K562 (cell line): Measurements from ENCODE around the gene ZRANB3. TPM values are rescaled to one million over a fixed set of nuclear protein-coding genes. Genes with fewer than 3 reads are reported as not detected.
A peak's percentile ranks its signal among the peaks of the same experiment; 100 is the strongest.

Experiments used
- ATAC-seq: fragments of 200-7000 bp; cut with Tn5 transposase; 3 replicates; pipeline ENCODE4 v1.9.1; 2020; ENCODE audit warnings: moderate library complexity
- BruUV-seq: library from RNA; stranded (reverse); fragments of 400-500 nt; replicated peaks from 2 replicates; lab custom pipeline; 2021; lab: Mats Ljungman, UMichigan
- CTCF ChIA-PET: fragments of 300-600 bp; formaldehyde crosslinking; extraction: SDS; loops from one replicate; lab custom pipeline; 2021; ENCODE audit warnings: low intra/inter-chr PET ratio; lab: Yijun Ruan, JAX
- POLR2A ChIA-PET: fragments of 300-600, 350-650 bp; sonication (Branson Sonifier 250); formaldehyde crosslinking; extraction: SDS; loops from one replicate; lab custom pipeline; 2021; ENCODE audit warnings: antibody characterized with exemption, inconsistent platforms; lab: Yijun Ruan, JAX
- DNase-seq, 4 experiments: peaks; one replicate each; pipeline versions ENCODE4 v3.0.0 to v3.0.0-alpha.2; 2011 to 2018; ENCODE audit warnings: low spot score in 3 of 4, mixed read lengths in 3 of 4; ENCODE audit errors: extremely low read depth in 1 of 4
- FAIRE-seq: peaks from 2 replicates; lab custom pipeline; 2011; peaks lifted over from hg19 to GRCh38; lab: Jason Lieb, UNC
- H2AFZ ChIP-seq: 2 replicates; pipeline ENCODE4 v1.6.0; 2011; ENCODE audit warnings: low read depth, low read length, control low read depth, inconsistent platforms
- H3K27ac ChIP-seq: fragments of 200-600 bp; 3 replicates; pipeline ENCODE4 v1.8.0; 2011; ENCODE audit warnings: low read depth, mild to moderate bottlenecking, control low read depth, inconsistent platforms, low read length, moderate library complexity, mixed read lengths; ENCODE audit errors: extremely low read depth
- H3K27me3 ChIP-seq, 2 experiments: fragments of 300-600 bp in 1 of 2; 2 replicates in 1 of 2; 3 replicates in 1 of 2; pipeline versions ENCODE4 v1.6.0 to v1.8.0; 2011; ENCODE audit warnings: inconsistent platforms in 2 of 2, low read length in 2 of 2, mild to moderate bottlenecking in 1 of 2, mixed read lengths in 1 of 2, moderate library complexity in 1 of 2; ENCODE audit not compliant: control insufficient read depth in 2 of 2, insufficient read depth in 2 of 2
- H3K36me3 ChIP-seq: fragments of 300-600 bp; 3 replicates; pipeline ENCODE4 v1.8.0; 2011; ENCODE audit warnings: mild to moderate bottlenecking, low read length, inconsistent platforms; ENCODE audit not compliant: control insufficient read depth, insufficient read depth
- H3K4me1 ChIP-seq, 2 experiments: fragments of 200-600 bp in 1 of 2; replicated peaks in 1 of 2; 2 replicates in 1 of 2; 3 replicates in 1 of 2; pipeline versions ENCODE4 v1.5.1 to v1.8.0; 2011; ENCODE audit warnings: inconsistent platforms in 2 of 2, low read length in 2 of 2, mild to moderate bottlenecking in 1 of 2, mixed read lengths in 1 of 2, moderate library complexity in 1 of 2; ENCODE audit not compliant: control insufficient read depth in 2 of 2, insufficient read depth in 2 of 2
- H3K4me2 ChIP-seq: 2 replicates; pipeline ENCODE4 v1.6.1; 2011; ENCODE audit warnings: low read length, control low read depth, inconsistent platforms, mixed read lengths; ENCODE audit not compliant: insufficient read depth
- H3K4me3 ChIP-seq: fragments of 200-600 bp; sonication (generic), shearing (Covaris generic); 2 replicates; pipeline ENCODE4 v1.5.1; 2016; ENCODE audit warnings: control low read depth, inconsistent platforms
- H3K79me2 ChIP-seq: fragments of 200-600 bp; 3 replicates; pipeline ENCODE4 v1.8.0; 2011; ENCODE audit warnings: low read length, inconsistent platforms; ENCODE audit not compliant: control insufficient read depth, insufficient read depth
- H3K9ac ChIP-seq, 2 experiments: 2 replicates each; pipeline versions ENCODE4 v1.6.0 to v1.6.1; 2011; ENCODE audit warnings: low read depth in 2 of 2, low read length in 2 of 2, control low read depth in 1 of 2, inconsistent platforms in 1 of 2, mild to moderate bottlenecking in 1 of 2, mixed read lengths in 1 of 2; ENCODE audit not compliant: insufficient read depth in 1 of 2
- H3K9me1 ChIP-seq: one replicate; pipeline ENCODE4 v1.6.0; 2011; ENCODE audit warnings: inconsistent platforms, mild to moderate bottlenecking, low read length, moderate library complexity; ENCODE audit not compliant: control insufficient read depth, insufficient read depth
- H3K9me3 ChIP-seq: replicated peaks from 2 replicates; pipeline ENCODE4 v1.5.1; 2011; ENCODE audit warnings: low read depth, low read length, inconsistent platforms; ENCODE audit not compliant: control insufficient read depth, insufficient read depth
- H4K20me1 ChIP-seq: replicated peaks from 2 replicates; pipeline ENCODE4 v1.6.1; 2011; ENCODE audit warnings: low read length, inconsistent platforms, mixed read lengths; ENCODE audit not compliant: control insufficient read depth, insufficient read depth
- ELF2 ChIP-seq: fragments of 250-450 bp; sonication (Bioruptor Pico); IDR thresholded peaks from 2 replicates; pipeline ENCODE4 v1.5.0; 2021; ENCODE audit warnings: mild to moderate bottlenecking
- HLTF ChIP-seq: fragments of 450-650 bp; IDR thresholded peaks from 2 replicates; pipeline ENCODE4 v1.6.1; 2016
- POLR2AphosphoS5 ChIP-seq: IDR thresholded peaks from 2 replicates; pipeline ENCODE4 v1.6.1; 2011; ENCODE audit warnings: mild to moderate bottlenecking, low read depth, low read length, moderate library complexity; ENCODE audit not compliant: control insufficient read depth, insufficient read depth
- POLR2G ChIP-seq: fragments of 200-400 bp; formaldehyde crosslinking; IDR thresholded peaks from 2 replicates; pipeline ENCODE4 v1.6.1; 2017; ENCODE audit warnings: low read depth, mild to moderate bottlenecking, antibody characterized with exemption, low read length, moderate library complexity
- RBM22 ChIP-seq: fragments of 200-400 bp; formaldehyde crosslinking; IDR thresholded peaks from 2 replicates; pipeline ENCODE4 v1.6.1; 2018; ENCODE audit warnings: low read length, low read depth; ENCODE audit not compliant: poor library complexity, severe bottlenecking
- RBM25 ChIP-seq: fragments of 200-400 bp; formaldehyde crosslinking; IDR thresholded peaks from 2 replicates; pipeline ENCODE4 v1.6.1; 2018; ENCODE audit warnings: low read length, low read depth, moderate library complexity; ENCODE audit not compliant: severe bottlenecking
- WGBS: fragments of 100-300 bp; shearing (Covaris generic); methylation state at CpG from one replicate; pipeline ENCODE4 v1.1.6; 2016; ENCODE audit warnings: low coverage, mixed read lengths; ENCODE audit not compliant: insufficient coverage; ENCODE audit errors: missing lambda C conversion rate; 5-methylcytosine and 5-hydroxymethylcytosine counted together
- in situ Hi-C: fragments of 300-500 bp; cut with MboI; formaldehyde crosslinking; loops from 4 replicates; pipeline ENCODE4 v1.15.0; 2018; ENCODE audit warnings: inconsistent platforms, mixed read lengths
- intact Hi-C: fragments of 100-400 bp; cut with micrococcal nuclease; formaldehyde crosslinking; loops from 2 replicates; pipeline ENCODE4 v1.14.2; 2022
- polyA plus RNA-seq, 8 experiments: library from polyadenylated mRNA; depleted of rRNA in 4 of 8; stranded (reverse) in 5 of 8; unstranded in 3 of 8; fragments of >200 nt; fragmentation: Nextera tagmentation in 2 of 8; fragmentation: Illumina TruSeq in 1 of 8; extraction: Ambion mirVana in 2 of 8; extraction: Trizol in 1 of 8; gene quantifications; 2 replicates each; pipeline versions ENCODE4 v1.2.1 to v1.2.3, GENCODE V29; 2011 to 2014; ENCODE audit warnings: inconsistent platforms in 1 of 8, missing spikeins in 1 of 8
- total RNA-seq, 7 experiments: library from RNA; depleted of rRNA in 6 of 7; stranded (reverse); fragments of >200 nt in 6 of 7; fragmentation: Illumina TruSeq in 2 of 7; extraction: Trizol in 2 of 7; gene quantifications; 2 replicates each; pipeline versions ENCODE4 v1.2.1 to v1.2.3, GENCODE V29; 2011 to 2021; ENCODE audit warnings: low replicate concordance in 1 of 7

Gene ZRANB3
- total and polyA plus RNA-seq, 9 of the 15 experiments (the other 6 are each of a cell fraction or from before 2014, with no cell fraction given), result 8.6 to 21.3 (median 14.7) TPM

GRCh38 chr2:135174810-135175093 lies 356.3 kb downstream of the ZRANB3 start:
- ATAC-seq (no peak), DNase-seq (no peak)
- POLR2A ChIA-PET, result interaction anchor here (1.4 to 2.1 kb wide), 2 partner anchors 8 to 11 kb away, joined by 7 to 8 read pairs; no protein-coding TSS in a partner anchor

GRCh38 chr2:135174049-135174809 lies 356.8 kb downstream of the ZRANB3 start:
- Histone ChIP-seq H3K4me2 (no peak overlapping the region), H3K27me3 (no peaks in the 10 kb centered on the region), H3K4me1 (no peaks in the 10 kb centered on the region), H3K9me1 (peaks cover 2% of the 10 kb centered on the region), H3K79me2 (no peaks in the 10 kb centered on the region), H3K27ac (no peak overlapping the region), H3K4me3 (no peak overlapping the region), H4K20me1 (no peaks in the 10 kb centered on the region), H3K36me3 (peaks cover 24% of the 10 kb centered on the region), H3K9ac (peak overlapping the region in 1 of 2 experiments; percentile 35; a peak in 1 of 4 replicates), H2AFZ (no peak overlapping the region), H3K9me3 (no peaks in the 10 kb centered on the region; the same call in 1 of the 2 replicates)
- BruUV-seq, result no TSS peak
- POLR2A ChIA-PET, result interaction anchor here (0.7 to 2.1 kb wide), 3 partner anchors 9 to 535 kb away, joined by 3 to 8 read pairs (median 7); no protein-coding TSS in a partner anchor
- peak; percentile 14; the same call in 2 of the 3 replicates for ATAC-seq
- WGBS, result 81% methylated on average over 9 of the region's 9 CpGs
- FAIRE-seq, result no peak
- intact Hi-C loops (loop anchor here (10.0 kb wide), 1 partner anchor 169 kb away; no protein-coding TSS in a partner anchor), in situ Hi-C loops (no loop called here)
- no peak for TF ChIP-seq HLTF
- TF ChIP-seq POLR2G, result peak; percentile 62; the same call in 1 of the 2 replicates
- peak; percentile 57 for TF ChIP-seq RBM22
- peak; percentile 12; the same call in 1 of the 2 replicates for TF ChIP-seq POLR2AphosphoS5
- DNase-seq, result no peak
- CTCF ChIA-PET, result no interaction called here

More at GRCh38 chr2:135174810-135175093, 356.3 kb downstream of the ZRANB3 start:
- Histone ChIP-seq H3K27ac (no peak overlapping the region), H4K20me1 (no peaks in the 10 kb centered on the region), H2AFZ (no peak overlapping the region), H3K9me3 (no peaks in the 10 kb centered on the region; the same call in 1 of the 2 replicates), H3K79me2 (no peaks in the 10 kb centered on the region), H3K4me1 (no peaks in the 10 kb centered on the region), H3K9ac (no peak overlapping the region), H3K9me1 (peaks cover 5% of the 10 kb centered on the region), H3K27me3 (no peaks in the 10 kb centered on the region), H3K4me3 (no peak overlapping the region), H3K4me2 (no peak overlapping the region), H3K36me3 (peaks cover 19% of the 10 kb centered on the region)
- no peak for TF ChIP-seq RBM25
- TF ChIP-seq ELF2 (CRISPR knock-in tag), result no peak
- TF ChIP-seq POLR2G, result 0 out of 2 replicates have a peak, but pooled peaks have one; percentile 11
- 95% methylated on average over 6 of the region's 6 CpGs for WGBS
- no peak for FAIRE-seq
- intact Hi-C loops (loop anchor here (10.0 kb wide), 1 partner anchor 170 kb away; no protein-coding TSS in a partner anchor), in situ Hi-C loops (no loop called here)
- CTCF ChIA-PET, result no interaction called here
- BruUV-seq, result no TSS peak
